ENCODE results near the gene RBM34. TPM values are rescaled to one million over a fixed set of nuclear protein-coding genes. Genes with fewer than 3 reads are reported as not detected.

RBM34 gene
- total RNA-seq, 2 experiments from 2014 or later, result 116 to 121 TPM

GRCh38 chr1:235159284-235159683 is 1.8 kb downstream of the RBM34 start:
- CTCF ChIA-PET, result interaction anchor here (0.8 kb wide), 1 partner anchor 22 kb away, joined by 3 read pairs; no protein-coding TSS in a partner anchor

GRCh38 chr1:235158680-235159079 is 2.4 kb downstream of the RBM34 start:
- CTCF ChIA-PET, result no interaction called here

More at GRCh38 chr1:235159284-235159683, 1.8 kb downstream of the RBM34 start:
- POLR2A ChIA-PET, result interaction anchor here (0.7 kb wide), 3 partner anchors 16 to 50 kb away, joined by 4 to 5 read pairs (median 5); no protein-coding TSS in a partner anchor

DNA sequence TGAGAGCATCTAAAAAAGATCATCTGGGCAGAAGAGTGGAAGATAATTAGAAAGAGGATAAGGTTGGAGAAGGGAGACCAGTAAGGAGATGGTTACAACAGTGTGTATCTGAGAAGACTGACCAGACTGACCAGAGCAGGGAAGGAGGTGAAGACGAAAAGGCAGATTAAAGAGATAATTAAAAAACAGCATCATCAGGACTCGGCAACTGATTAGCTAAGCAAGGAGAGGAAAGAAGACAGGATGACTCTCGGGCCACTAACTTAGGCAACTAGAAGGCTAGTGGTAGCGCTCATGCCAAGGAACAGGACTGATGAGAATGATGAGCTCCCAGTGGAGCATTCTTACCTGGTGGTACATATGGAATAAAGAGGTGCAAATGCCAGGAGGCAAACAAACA is 3.9 kb downstream of the RBM34 start:
- ChIA-PET CTCF (interaction anchor here (1.0 kb wide), 1 partner anchor 260 kb away, joined by 3 read pairs; no protein-coding TSS in a partner anchor), POLR2A (no interaction called here)

More at GRCh38 chr1:235158680-235159079, 2.4 kb downstream of the RBM34 start:
- POLR2A ChIA-PET, result interaction anchor here (0.7 kb wide), 2 partner anchors 16 to 50 kb away, joined by 4 to 5 read pairs; no protein-coding TSS in a partner anchor

- POLR2A ChIA-PET, result no interaction called here
- CTCF ChIA-PET, result interaction anchor here (1.0 kb wide), 1 partner anchor 260 kb away, joined by 3 read pairs; no protein-coding TSS in a partner anchor
Measured at GRCh38 chr1:235156740-235157139, 4.3 kb downstream of the RBM34 start.

GRCh38 chr1:235156265-235156664 is 4.8 kb downstream of the RBM34 start:
- CTCF ChIA-PET, result interaction anchor here (1.0 kb wide), 1 partner anchor 261 kb away, joined by 3 read pairs; no protein-coding TSS in a partner anchor
- POLR2A ChIA-PET, result no interaction called here

- POLR2A ChIA-PET, result no interaction called here
- CTCF ChIA-PET, result interaction anchor here (1.1 kb wide), 2 partner anchors 15 to 17 kb away, joined by 3 read pairs; no protein-coding TSS in a partner anchor
Measured at GRCh38 chr1:235152235-235152634, 8.8 kb downstream of the RBM34 start.

GRCh38 chr1:235151033-235151432 is 10.0 kb downstream of the RBM34 start:
- ChIA-PET CTCF (no interaction called here), POLR2A (no interaction called here)

- ChIA-PET POLR2A (no interaction called here), CTCF (no interaction called here)
Measured at GRCh38 chr1:235149824-235150223, 11.2 kb downstream of the RBM34 start.

- ChIA-PET CTCF (no interaction called here), POLR2A (no interaction called here)
Measured at GRCh38 chr1:235147269-235147668, 13.8 kb downstream of the RBM34 start.

DNA sequence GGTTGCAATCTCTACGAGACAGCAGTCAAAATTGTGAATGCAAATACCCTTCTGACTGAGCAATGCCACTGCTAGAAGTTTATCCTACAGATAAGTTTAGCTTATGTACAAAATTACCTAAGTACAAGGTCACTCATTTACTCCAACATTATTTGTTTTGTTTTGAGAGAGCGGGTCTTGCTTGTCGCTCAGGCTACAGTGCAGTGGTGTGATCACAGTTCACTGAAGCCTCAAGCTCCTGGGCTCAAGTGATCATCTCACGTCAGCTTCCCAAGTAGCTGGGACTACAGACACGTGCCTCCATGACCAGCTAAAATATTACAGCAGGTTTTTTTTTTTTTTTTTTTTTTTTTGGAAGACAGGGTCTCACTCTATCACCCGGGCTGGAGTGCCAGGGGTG is 15.4 kb downstream of the RBM34 start:
- CTCF ChIA-PET, result interaction anchor here (1.0 kb wide), 1 partner anchor 67 kb away, joined by 3 read pairs; no protein-coding TSS in a partner anchor
- POLR2A ChIA-PET, result no interaction called here

- ChIA-PET CTCF (interaction anchor here (0.6 kb wide), 1 partner anchor 1001 kb away, joined by 4 read pairs; no protein-coding TSS in a partner anchor), POLR2A (interaction anchor here (0.6 kb wide), 1 partner anchor 16 kb away, joined by 5 read pairs; no protein-coding TSS in a partner anchor)
Measured at GRCh38 chr1:235142991-235143390, 18.1 kb downstream of the RBM34 start.

DNA sequence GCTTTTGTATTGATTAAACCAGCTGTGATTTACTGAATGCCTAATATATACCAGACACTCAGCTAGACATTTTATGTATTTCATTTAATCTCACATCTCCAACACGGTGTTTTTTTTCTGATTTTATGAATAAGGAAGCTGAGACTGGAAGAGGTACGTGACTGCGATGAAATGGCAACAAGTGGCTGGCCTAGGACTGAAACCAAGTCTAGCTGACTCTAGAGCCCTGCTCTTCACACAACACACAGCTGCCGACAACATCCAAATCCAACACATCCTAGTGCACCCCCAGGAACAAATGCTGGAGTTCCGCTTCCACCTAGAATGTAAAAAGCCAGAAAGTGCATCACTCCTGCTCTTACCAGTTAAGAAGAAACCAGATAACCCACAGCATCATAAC is 21.7 kb downstream of the RBM34 start:
- POLR2A ChIA-PET, result interaction anchor here (0.9 to 1.1 kb wide), 2 partner anchors 11 to 35 kb away, joined by 3 to 7 read pairs; partner anchors contain the start of gene TOMM20
- CTCF ChIA-PET, result interaction anchor here (1.1 kb wide), 1 partner anchor 364 kb away, joined by 4 read pairs; the partner anchor contains the start of gene B3GALNT2

DNA sequence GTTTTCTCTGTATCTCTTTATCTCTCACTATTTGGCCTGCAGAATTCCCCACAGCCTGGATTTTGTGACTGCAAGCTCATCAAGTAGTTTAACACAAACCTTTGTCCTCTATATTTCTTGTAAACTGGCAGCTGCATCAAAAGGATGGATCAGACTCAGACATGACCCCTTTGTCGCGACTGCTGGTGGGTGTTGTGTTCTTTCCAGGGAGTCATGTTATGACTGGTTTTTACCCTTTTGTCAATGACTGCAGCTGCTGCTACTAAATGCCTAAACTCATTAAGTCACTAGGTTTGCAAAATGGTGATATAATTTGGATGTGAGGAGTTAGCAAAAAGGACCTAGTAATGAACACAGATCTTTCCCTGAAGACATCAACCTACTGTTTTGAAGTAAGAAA is 22.2 kb downstream of the RBM34 start:
- CTCF ChIA-PET, result interaction anchor here (1.0 to 1.1 kb wide), 2 partner anchors 22 to 365 kb away, joined by 3 to 4 read pairs; partner anchors contain the start of genes B3GALNT2 and RBM34

GRCh38 chr1:235136111-235136510 is 24.9 kb downstream of the RBM34 start:
- ChIA-PET CTCF (interaction anchor here (1.3 kb wide), 1 partner anchor 24 kb away, joined by 3 read pairs; no protein-coding TSS in a partner anchor), POLR2A (no interaction called here)

More for the DNA sequence above, 22.2 kb downstream of the RBM34 start:
- POLR2A ChIA-PET, result interaction anchor here (0.5 to 1.1 kb wide), 4 partner anchors 10 to 34 kb away, joined by 3 to 7 read pairs (median 4); partner anchors contain the start of gene TOMM20

- CTCF ChIA-PET, result no interaction called here
- POLR2A ChIA-PET, result interaction anchor here (0.6 kb wide), 1 partner anchor 188 kb away, joined by 3 read pairs; no protein-coding TSS in a partner anchor
Measured at GRCh38 chr1:235134171-235134570, 26.9 kb downstream of the RBM34 start.

GRCh38 chr1:235133086-235133485 is 28.0 kb downstream of the RBM34 start:
- POLR2A ChIA-PET, result no interaction called here
- CTCF ChIA-PET, result interaction anchor here (0.7 kb wide), 1 partner anchor 12 kb away, joined by 3 read pairs; no protein-coding TSS in a partner anchor

GRCh38 chr1:235131961-235132360 is 29.1 kb downstream of the RBM34 start:
- POLR2A ChIA-PET, result no interaction called here
- CTCF ChIA-PET, result no interaction called here

GRCh38 chr1:235130766-235131270 is 30.2 kb downstream of the RBM34 start:
- ChIA-PET CTCF (no interaction called here), POLR2A (no interaction called here)

- CTCF ChIA-PET, result no interaction called here
- POLR2A ChIA-PET, result interaction anchor here (1.0 to 1.4 kb wide), 2 partner anchors 31 to 373 kb away, joined by 3 to 6 read pairs; partner anchors contain the start of gene RBM34
Measured at GRCh38 chr1:235129774-235130570, 31.1 kb downstream of the RBM34 start.

All from activated CD8-positive, alpha-beta memory T cell treated with anti-CD3 and anti-CD28 coated beads for 36 hours (primary cell).